HepG2 (cell line): Measurements from ENCODE around the gene ZDHHC8. TPM values are rescaled to one million over a fixed set of nuclear protein-coding genes. Genes with fewer than 3 reads are reported as not detected.

ENCODE experiments used
- ATAC-seq: fragments of 200-7000 bp; cut with Tn5 transposase; 3 replicates; pipeline ENCODE4 v1.9.1; 2020; ENCODE audit warnings: mild to moderate bottlenecking, moderate library complexity
- BruUV-seq: library from RNA; stranded (reverse); fragments of 400-500 nt; replicated peaks from 2 replicates; lab custom pipeline; 2021; lab: Mats Ljungman, UMichigan
- CTCF ChIA-PET: fragments of 300-600 bp; formaldehyde crosslinking; extraction: SDS; loops from one replicate; lab custom pipeline; 2021; ENCODE audit warnings: low total read pairs, inconsistent platforms, low intra/inter-chr PET ratio; lab: Yijun Ruan, JAX
- POLR2A ChIA-PET: fragments of 350-600 bp; sonication (Branson Sonifier 250); formaldehyde crosslinking; loops from one replicate; lab custom pipeline; 2020; ENCODE audit warnings: antibody characterized with exemption, inconsistent platforms; lab: Yijun Ruan, JAX
- DNase-seq: peaks from one replicate; pipeline ENCODE4 v3.0.0-alpha.2; 2015; ENCODE audit warnings: low spot score
- FAIRE-seq: peaks from 3 replicates; lab custom pipeline; 2011; peaks lifted over from hg19 to GRCh38; lab: Jason Lieb, UNC
- H2AFZ ChIP-seq: one replicate; pipeline ENCODE4 v1.6.1; 2011; ENCODE audit warnings: low read length, inconsistent platforms
- H3K27ac ChIP-seq: fragments of 300-600 bp; 3 replicates; pipeline ENCODE4 v1.8.0; 2011; ENCODE audit warnings: mixed run types, mild to moderate bottlenecking, mixed read lengths, low read length, inconsistent platforms; ENCODE audit not compliant: insufficient read depth; ENCODE audit errors: extremely low read length
- H3K27me3 ChIP-seq, 2 experiments: fragments of 200-600 bp in 1 of 2; 2 replicates in 1 of 2; 3 replicates in 1 of 2; pipeline versions ENCODE4 v1.6.0 to v1.8.0; 2011; ENCODE audit warnings: low read length in 2 of 2, mild to moderate bottlenecking in 2 of 2, moderate library complexity in 2 of 2, inconsistent platforms in 1 of 2; ENCODE audit not compliant: insufficient read depth in 2 of 2, control insufficient read depth in 1 of 2
- H3K36me3 ChIP-seq, 2 experiments: fragments of 200-600 bp in 1 of 2; replicated peaks in 1 of 2; 2 replicates in 1 of 2; 3 replicates in 1 of 2; pipeline versions ENCODE4 v1.5.1 to v1.8.0; 2011; ENCODE audit warnings: low read length in 2 of 2, inconsistent platforms in 1 of 2; ENCODE audit not compliant: insufficient read depth in 2 of 2, control insufficient read depth in 1 of 2
- H3K4me1 ChIP-seq: 2 replicates; pipeline ENCODE4 v1.5.1; 2012; ENCODE audit warnings: low read length, inconsistent platforms; ENCODE audit not compliant: insufficient read depth
- H3K4me2 ChIP-seq: 2 replicates; pipeline ENCODE4 v1.6.0; 2011; ENCODE audit warnings: low read depth, low read length, inconsistent platforms
- H3K4me3 ChIP-seq, 3 experiments: fragments of 200-600 bp in 1 of 3; sonication (generic), shearing (Covaris generic) in 1 of 3; replicated peaks in 1 of 3; 2 replicates each; pipeline ENCODE4 v1.5.1; 2011 to 2016; ENCODE audit warnings: low read length in 3 of 3, inconsistent platforms in 2 of 3, low read depth in 2 of 3, mild to moderate bottlenecking in 2 of 3, control low read depth in 1 of 3, mixed read lengths in 1 of 3; ENCODE audit not compliant: insufficient read depth in 1 of 3
- H3K79me2 ChIP-seq: one replicate; pipeline ENCODE4 v1.6.1; 2011; ENCODE audit warnings: low read length, inconsistent platforms; ENCODE audit not compliant: insufficient read depth
- H3K9ac ChIP-seq: 2 replicates; pipeline ENCODE4 v1.6.0; 2011; ENCODE audit warnings: mild to moderate bottlenecking, low read depth, low read length, inconsistent platforms; ENCODE audit not compliant: insufficient read depth
- H3K9me3 ChIP-seq: 2 replicates; pipeline ENCODE4 v1.5.1; 2012; ENCODE audit warnings: mild to moderate bottlenecking, low read length
- H4K20me1 ChIP-seq: 2 replicates; pipeline ENCODE4 v1.6.0; 2011; ENCODE audit warnings: inconsistent platforms, mild to moderate bottlenecking, low read length, moderate library complexity; ENCODE audit not compliant: insufficient read depth
- CBX2 ChIP-seq, 2 experiments: fragments of 200-600 bp in 1 of 2; sonication (generic); formaldehyde crosslinking in 1 of 2; IDR thresholded peaks; 2 replicates each; pipeline versions ENCODE4 v1.7.0 to v1.8.1; 2018 to 2022; ENCODE audit warnings: low read depth in 2 of 2, low read length in 1 of 2, mild to moderate bottlenecking in 1 of 2, missing genetic modification reagents in 1 of 2
- KLF6 ChIP-seq: IDR thresholded peaks from 2 replicates; pipeline ENCODE4 v1.8.0; 2016; ENCODE audit warnings: missing biosample characterization, missing genetic modification reagents
- ZNF569 ChIP-seq: sonication (generic); formaldehyde crosslinking; IDR thresholded peaks from 2 replicates; pipeline ENCODE4 v1.5.0; 2020; ENCODE audit warnings: mild to moderate bottlenecking, missing genetic modification reagents, moderate library complexity, borderline replicate concordance
- WGBS: methylation state at CpG from one replicate; pipeline ENCODE4 v1.1.6; 2017; ENCODE audit warnings: low lambda C conversion rate; 5-methylcytosine and 5-hydroxymethylcytosine counted together
- in situ Hi-C: cut with HindIII; loops from 2 replicates; pipeline ENCODE4 v1.10.0; 2017; ENCODE audit warnings: low pct_unique_long_range_greater_than_20kb; ENCODE audit not compliant: extremely low pct_ligation_motif_present
- intact Hi-C: fragments of 100-400 bp; cut with micrococcal nuclease; formaldehyde crosslinking; loops from one replicate; pipeline ENCODE4 v1.10.0; 2022; ENCODE audit not compliant: unreplicated experiment
- polyA plus RNA-seq, 8 experiments: library from polyadenylated mRNA; depleted of rRNA in 3 of 8; stranded (reverse) in 7 of 8; unstranded in 1 of 8; fragments of >200 nt; fragmentation: Illumina TruSeq in 4 of 8; extraction: Trizol in 4 of 8; gene quantifications; 2 replicates each; pipeline versions ENCODE4 v1.2.1 to v1.2.3, GENCODE V29; 2011 to 2016; ENCODE audit warnings: low read depth in 4 of 8, missing spikeins in 1 of 8, mixed read lengths in 1 of 8; ENCODE audit not compliant: insufficient read depth in 1 of 8
- total RNA-seq, 5 experiments: library from RNA; depleted of rRNA; stranded (reverse); fragments of >200 nt; fragmentation: Illumina TruSeq; extraction: Trizol; gene quantifications; 2 replicates each; pipeline ENCODE4 v1.2.3, GENCODE V29; 2016; ENCODE audit warnings: low read depth in 1 of 5
- TF ChIP-seq, protein P1 (sequence below): sonication (generic); formaldehyde crosslinking; IDR thresholded peaks from 2 replicates; pipeline ENCODE4 v1.4.0; 2020; ENCODE audit warnings: mild to moderate bottlenecking, missing genetic modification reagents
- TF ChIP-seq, protein P2 (sequence below): sonication (generic); formaldehyde crosslinking; IDR thresholded peaks from 2 replicates; pipeline ENCODE4 v1.9.0; 2021; ENCODE audit warnings: missing genetic modification reagents, mild to moderate bottlenecking, borderline replicate concordance

The ZDHHC8 gene
- total and polyA plus RNA-seq, 2 of the 13 experiments (the other 11 are each of a cell fraction or from before 2014, with no cell fraction given): 7.5 to 21.3 TPM

DNA sequence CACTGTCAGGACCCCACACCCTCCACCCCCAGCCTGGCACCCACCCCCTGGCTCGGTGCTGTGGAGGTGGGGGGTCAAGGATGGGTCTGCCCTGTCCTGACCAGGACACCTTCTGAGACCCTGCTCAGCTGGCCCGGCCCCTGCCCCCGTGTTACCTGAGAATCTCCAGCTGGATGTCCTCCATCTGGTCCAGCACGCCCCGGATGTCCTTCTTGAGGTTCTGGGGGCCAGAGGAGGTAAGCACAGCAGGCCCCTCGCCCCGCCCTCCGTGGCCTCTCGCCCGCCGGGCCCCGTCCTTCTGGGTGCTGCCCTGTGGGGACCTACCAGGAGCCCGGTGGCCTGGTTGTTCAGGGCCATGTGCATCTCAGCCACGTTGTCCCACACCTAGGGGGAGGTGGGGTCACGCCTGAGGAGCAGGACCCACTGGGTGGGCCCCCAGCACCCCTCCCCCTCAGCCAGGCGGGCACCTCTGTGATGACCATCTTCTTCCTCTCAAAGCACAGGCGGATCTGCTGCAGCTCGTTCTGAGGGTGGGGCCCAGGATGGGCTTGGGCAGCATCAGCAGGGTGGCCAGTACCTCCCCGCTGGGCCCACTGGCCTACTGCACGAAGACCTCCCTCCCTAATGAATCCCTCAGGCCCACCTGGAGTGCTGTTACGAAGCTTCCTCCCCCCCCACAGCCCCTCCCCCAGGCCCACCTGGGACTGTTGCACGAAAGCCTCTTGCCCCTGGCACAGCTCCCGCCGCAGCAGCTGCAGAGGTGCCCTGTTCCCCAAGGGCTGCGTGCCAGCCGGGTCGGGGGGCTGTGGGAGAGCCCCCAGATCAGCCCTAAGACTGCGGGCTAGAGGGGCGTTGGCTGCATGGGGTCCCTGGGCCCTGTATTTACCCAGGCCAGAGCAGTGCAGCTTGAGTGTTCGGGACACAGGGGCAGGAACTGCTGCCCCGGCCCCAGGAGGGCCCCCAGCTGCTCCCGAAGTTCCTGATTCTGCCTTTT lies 17.9 kb downstream of the ZDHHC8 start:
- H3K4me2 ChIP-seq: no peak overlapping the region
- H3K9ac ChIP-seq: no peak overlapping the region
- H4K20me1 ChIP-seq: no peaks in the 10 kb centered on the region
- ATAC-seq (no peak), FAIRE-seq (no peak), DNase-seq (no peak)
- peaks cover 8 to 23% of the 10 kb centered on the region in 2 experiments for H3K27me3 ChIP-seq
- H3K4me3 ChIP-seq: no peak overlapping the region
- no peaks in the 10 kb centered on the region for H3K79me2 ChIP-seq
- BruUV-seq: no TSS peak
- in situ Hi-C loops: loop anchor here (10.0 to 25.0 kb wide), 2 partner anchors 85 to 1187 kb away; no protein-coding TSS in a partner anchor
- H3K36me3 ChIP-seq: no peaks in the 10 kb centered on the region
- TF ChIP-seq ZNF569 (CRISPR knock-in tag): no peak
- TF ChIP-seq CBX2 (IDR thresholded peaks at IDR 0.05; ENCODE audit: low read depth, low read length): no peak
- TF ChIP-seq CBX2 (CRISPR knock-in tag; IDR thresholded peaks at IDR 0.05; ENCODE audit: low read depth): no peak
- TF ChIP-seq, protein P1, sequence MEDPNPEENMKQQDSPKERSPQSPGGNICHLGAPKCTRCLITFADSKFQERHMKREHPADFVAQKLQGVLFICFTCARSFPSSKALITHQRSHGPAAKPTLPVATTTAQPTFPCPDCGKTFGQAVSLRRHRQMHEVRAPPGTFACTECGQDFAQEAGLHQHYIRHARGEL (CRISPR knock-in tag): no peak
- TF ChIP-seq, protein P2, sequence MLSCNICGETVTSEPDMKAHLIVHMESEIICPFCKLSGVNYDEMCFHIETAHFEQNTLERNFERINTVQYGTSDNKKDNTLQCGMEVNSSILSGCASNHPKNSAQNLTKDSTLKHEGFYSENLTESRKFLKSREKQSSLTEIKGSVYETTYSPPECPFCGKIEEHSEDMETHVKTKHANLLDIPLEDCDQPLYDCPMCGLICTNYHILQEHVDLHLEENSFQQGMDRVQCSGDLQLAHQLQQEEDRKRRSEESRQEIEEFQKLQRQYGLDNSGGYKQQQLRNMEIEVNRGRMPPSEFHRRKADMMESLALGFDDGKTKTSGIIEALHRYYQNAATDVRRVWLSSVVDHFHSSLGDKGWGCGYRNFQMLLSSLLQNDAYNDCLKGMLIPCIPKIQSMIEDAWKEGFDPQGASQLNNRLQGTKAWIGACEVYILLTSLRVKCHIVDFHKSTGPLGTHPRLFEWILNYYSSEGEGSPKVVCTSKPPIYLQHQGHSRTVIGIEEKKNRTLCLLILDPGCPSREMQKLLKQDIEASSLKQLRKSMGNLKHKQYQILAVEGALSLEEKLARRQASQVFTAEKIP (CRISPR knock-in tag): no peak
- no peak for TF ChIP-seq KLF6
- TF ChIP-seq, all 625 proteins: peak for 0
- POLR2A ChIA-PET: no interaction called here
- 0 out of 2 replicates have a peak, but pooled peaks cover 12% of the 10 kb centered on the region for H3K4me1 ChIP-seq
- CTCF ChIA-PET: no interaction called here
- H3K9me3 ChIP-seq: no peaks in the 10 kb centered on the region
- intact Hi-C loops: no loop called here
- H3K27ac ChIP-seq: no peak overlapping the region
- H2AFZ ChIP-seq: no peak overlapping the region
- WGBS: 35% methylated on average over 4 of the region's 32 CpGs
